Measurements from ENCODE around the gene CD36. TPM values are rescaled to one million over a fixed set of nuclear protein-coding genes. Genes with fewer than 3 reads are reported as not detected.
"Not testable (repeated sequence)": the region's sequence is repeated elsewhere in the genome, so short reads cannot be mapped to it uniquely, and the experiment has no call there.

The CD36 gene
- total RNA-seq, 2 experiments from 2014 or later: not detected

GRCh38 chr7:80648031-80648600 lies 9.7 kb downstream of the CD36 start:
- CTCF ChIA-PET: no interaction called here
- POLR2A ChIA-PET: no interaction called here

DNA sequence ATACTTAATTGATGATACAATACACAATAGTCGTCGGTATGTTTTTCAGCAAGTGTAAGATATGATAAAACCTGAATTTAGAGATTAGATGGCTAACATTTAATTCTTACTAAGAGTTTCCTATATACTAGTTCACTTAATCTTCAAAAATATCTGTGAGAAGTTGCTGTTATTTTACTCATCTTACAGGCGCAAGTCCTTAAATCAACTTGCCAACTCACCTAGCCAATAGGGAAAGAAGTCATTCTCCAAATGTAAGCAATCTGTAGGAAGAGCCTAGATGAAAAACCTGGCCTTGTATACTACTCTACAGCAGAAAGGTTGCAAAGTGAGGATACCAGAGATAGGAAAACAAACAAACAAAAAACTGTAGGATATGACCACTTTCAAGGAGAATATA lies 10.6 kb downstream of the CD36 start:
- ChIA-PET CTCF (no interaction called here), POLR2A (no interaction called here)

DNA sequence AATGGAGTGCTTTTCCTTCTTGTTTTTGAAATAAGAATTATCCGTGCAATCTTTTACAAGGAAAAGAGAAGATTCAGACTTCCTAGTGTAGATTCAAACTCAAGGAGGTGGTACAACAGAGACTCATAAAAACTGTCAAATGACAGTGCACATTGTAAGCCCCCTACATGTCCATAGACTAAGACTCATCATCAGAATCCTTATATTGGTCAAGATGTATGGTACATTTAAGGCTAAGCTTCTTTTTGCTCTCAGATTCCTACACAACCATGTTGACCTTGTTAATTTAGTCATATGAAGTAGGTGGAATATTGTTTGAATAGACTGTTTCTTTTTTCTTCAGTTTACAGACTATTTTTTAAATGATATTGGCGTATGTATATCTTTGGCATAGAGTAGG lies 11.6 kb downstream of the CD36 start:
- ChIA-PET POLR2A (no interaction called here), CTCF (no interaction called here)

DNA sequence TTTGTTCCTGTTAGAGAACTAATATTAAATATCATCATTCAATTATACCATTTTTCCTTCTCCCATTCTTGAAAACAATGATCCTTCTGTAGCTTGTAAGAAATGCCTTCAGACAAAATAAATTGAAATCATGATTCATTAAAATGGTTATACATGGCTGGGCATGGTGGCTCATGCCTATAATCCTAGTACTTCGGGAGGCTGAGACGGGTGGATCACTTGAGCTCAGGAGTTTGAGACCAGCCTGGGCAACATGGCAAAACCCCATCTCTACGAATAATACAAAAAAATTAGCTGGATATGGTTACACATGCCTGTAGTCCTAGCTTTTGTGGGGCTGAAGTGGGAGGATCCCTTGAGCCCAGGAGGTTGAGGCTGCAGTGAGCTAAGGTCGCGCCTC lies 13.0 kb downstream of the CD36 start:
- ChIA-PET CTCF (no interaction called here), POLR2A (no interaction called here)

DNA sequence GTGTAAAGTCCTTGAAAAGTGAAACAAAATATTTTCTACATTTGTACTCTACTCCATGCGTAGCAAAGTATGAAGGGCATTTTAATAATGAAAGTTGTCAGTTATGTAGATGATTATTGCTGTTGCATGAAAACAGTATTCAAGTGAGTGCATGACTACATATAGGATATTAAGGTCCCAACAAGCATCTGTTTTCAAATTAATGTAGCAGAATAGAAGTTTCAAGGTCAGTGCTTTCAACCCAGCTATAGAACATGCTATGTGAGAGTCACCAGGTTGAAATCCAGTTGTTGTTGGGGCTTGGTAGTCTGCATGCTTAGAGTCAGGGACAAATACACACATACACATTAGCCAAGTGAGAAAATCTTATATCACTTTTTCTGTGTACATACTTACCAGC lies 14.8 kb downstream of the CD36 start:
- ChIA-PET POLR2A (no interaction called here), CTCF (no interaction called here)

DNA sequence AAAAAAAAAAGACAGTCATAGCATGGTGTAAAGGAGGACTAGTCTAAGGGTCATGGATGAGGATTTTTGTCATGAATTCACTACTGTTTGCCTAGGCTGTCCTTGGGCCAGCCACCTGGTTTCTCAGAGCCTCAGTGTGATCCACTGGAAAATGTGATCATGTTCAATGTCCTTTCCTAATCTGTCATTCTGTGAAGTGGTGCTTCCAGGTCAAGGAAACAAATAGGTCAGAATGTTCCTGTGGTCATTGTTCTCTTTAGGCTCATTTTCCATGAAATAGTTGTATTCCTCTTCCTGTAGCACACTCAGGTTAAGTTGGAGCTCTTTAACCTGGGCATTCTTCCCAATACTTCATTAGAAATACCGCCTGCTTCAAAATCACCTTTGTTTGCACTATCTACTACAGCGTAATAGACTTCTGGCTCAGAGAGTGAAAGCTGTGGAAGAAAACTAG lies 16.5 kb downstream of the CD36 start:
- CTCF ChIA-PET: no interaction called here
- POLR2A ChIA-PET: no interaction called here

GRCh38 chr7:80656029-80656428 lies 17.6 kb downstream of the CD36 start:
- CTCF ChIA-PET: no interaction called here

GRCh38 chr7:80659120-80660055 lies 20.9 kb downstream of the CD36 start:
- CTCF ChIA-PET: no interaction called here

More at GRCh38 chr7:80656029-80656428, 17.6 kb downstream of the CD36 start:
- POLR2A ChIA-PET: no interaction called here

DNA sequence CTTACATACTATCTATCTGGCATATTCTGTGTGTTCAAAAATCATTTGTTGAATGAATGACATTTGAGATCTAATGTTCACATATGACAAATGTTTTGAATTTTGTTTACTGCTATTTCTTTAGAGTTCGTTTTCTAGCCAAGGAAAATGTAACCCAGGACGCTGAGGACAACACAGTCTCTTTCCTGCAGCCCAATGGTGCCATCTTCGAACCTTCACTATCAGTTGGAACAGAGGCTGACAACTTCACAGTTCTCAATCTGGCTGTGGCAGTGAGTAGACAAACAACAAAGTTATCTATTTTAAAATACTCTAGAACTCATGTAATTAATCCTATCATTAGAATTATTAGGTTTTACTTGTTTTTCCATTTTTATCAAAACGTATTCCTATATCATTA lies 22.5 kb downstream of the CD36 start:
- ChIA-PET POLR2A (no interaction called here), CTCF (no interaction called here)

More at GRCh38 chr7:80659120-80660055, 20.9 kb downstream of the CD36 start:
- POLR2A ChIA-PET: no interaction called here

- POLR2A ChIA-PET: interaction anchor here (0.7 kb wide), 1 partner anchor 454 kb away, joined by 3 read pairs; no protein-coding TSS in a partner anchor
- CTCF ChIA-PET: no interaction called here
Measured at GRCh38 chr7:80661729-80662128, 23.3 kb downstream of the CD36 start.

DNA sequence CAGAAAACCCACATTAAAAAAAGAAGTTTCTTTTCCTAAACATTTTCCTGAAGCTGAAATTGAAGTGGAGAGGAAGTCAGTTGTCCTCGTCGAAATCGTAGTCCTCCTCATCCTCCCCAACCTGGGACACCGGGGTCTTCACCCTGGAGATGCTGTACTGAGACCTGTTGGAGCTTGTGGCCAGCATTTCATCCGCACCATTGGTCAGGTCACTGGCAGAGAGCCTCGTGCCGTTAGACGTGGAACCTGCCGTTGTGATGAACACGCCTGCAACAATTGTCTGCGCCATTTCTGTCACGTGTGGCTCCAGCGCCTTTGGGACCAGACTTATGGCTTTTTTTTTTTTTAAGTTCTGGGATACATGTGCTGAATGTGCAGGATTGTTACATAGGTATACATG lies 23.8 kb downstream of the CD36 start:
- POLR2A ChIA-PET: interaction anchor here (0.7 kb wide), 1 partner anchor 454 kb away, joined by 3 read pairs; no protein-coding TSS in a partner anchor
- CTCF ChIA-PET: interaction anchor here (0.7 kb wide), 1 partner anchor 12 kb away, joined by 3 read pairs; no protein-coding TSS in a partner anchor

DNA sequence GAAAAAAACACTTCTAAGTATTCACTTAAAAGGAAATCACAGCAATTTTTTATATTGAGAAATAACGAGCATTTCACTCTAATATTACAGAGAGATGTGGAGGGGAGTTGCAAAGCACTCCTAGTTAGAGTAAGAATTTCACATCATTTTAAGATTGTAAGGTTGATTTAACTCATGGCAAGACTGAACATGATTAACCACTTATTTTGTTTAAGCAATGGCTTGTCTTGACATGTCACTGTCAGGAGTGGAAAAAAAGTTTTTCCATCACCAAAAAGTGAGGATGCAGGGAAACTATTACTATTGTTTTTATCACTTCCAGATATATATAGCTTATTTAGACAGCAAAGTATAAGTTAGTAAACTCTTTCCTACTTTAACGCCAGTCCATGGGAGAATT lies 27.1 kb downstream of the CD36 start:
- ChIA-PET POLR2A (no interaction called here), CTCF (no interaction called here)

GRCh38 chr7:80666376-80666775 lies 27.9 kb downstream of the CD36 start:
- ChIA-PET POLR2A (no interaction called here), CTCF (no interaction called here)

DNA sequence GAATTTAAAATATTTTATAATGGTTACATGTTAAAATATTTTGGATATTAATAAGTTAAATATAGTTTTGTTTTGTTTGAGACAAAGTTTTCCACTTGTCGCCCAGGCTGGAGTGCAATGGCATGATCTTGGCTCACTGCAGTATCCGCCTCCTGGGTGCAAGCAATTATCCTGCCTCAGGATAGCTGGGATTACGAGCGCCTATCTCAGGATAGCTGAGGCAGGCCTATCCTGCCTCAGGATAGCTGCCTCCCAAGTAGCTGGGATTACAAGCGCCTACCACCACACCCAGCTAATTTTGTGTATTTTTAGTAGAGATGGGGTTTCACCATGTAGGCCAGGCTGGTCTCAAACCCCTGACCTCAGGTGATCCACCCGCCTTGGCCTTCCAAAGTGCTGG lies 30.9 kb downstream of the CD36 start:
- CTCF ChIA-PET, POLR2A ChIA-PET: not testable (repeated sequence)

- ChIA-PET POLR2A (no interaction called here), CTCF (no interaction called here)
Measured at GRCh38 chr7:80671744-80672143, 33.3 kb downstream of the CD36 start.

DNA sequence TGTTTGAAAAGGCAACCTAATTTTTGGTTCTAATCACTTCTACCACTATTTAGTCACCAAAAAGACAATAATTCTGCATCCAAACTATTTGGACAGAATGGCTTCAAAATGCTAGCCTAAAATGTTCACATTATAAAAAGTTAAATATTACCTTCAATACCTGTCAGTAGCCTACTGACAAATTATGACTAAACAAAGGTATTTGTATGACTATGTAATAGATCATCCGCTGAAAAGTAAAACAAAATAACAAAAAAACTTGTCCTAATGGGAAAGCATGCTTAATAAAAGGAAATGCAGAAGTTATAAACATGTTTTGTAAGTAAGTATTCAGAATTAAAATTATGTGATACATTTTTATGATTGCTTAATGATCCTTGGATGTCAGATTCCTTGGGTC lies 36.6 kb downstream of the CD36 start:
- CTCF ChIA-PET: no interaction called here

GRCh38 chr7:80676404-80676803 lies 38.0 kb downstream of the CD36 start:
- CTCF ChIA-PET: no interaction called here
- POLR2A ChIA-PET: no interaction called here

More for the DNA sequence above, 36.6 kb downstream of the CD36 start:
- POLR2A ChIA-PET: no interaction called here

- ChIA-PET CTCF (no interaction called here), POLR2A (no interaction called here)
Measured at GRCh38 chr7:80677629-80678028, 39.2 kb downstream of the CD36 start.

DNA sequence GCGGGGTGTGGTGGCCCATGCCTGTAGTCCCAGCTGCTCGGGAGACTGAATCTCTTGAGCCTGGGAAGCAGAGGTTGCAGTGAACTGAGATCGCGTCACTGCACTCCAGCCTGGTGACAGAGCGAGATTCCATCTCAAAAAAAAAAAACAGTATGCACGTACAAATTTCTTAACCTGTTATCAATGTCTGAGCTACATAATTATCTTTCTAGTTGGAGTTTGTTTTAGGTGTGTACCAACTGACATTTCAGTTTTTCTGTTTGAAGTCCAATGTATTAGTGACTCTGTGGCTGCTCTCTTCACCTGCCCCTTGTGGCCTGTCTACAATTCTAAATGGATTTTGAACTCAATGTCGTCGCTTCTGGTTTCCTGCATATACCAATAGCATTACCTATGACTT lies 40.3 kb downstream of the CD36 start:
- POLR2A ChIA-PET: no interaction called here
- CTCF ChIA-PET: no interaction called here

DNA sequence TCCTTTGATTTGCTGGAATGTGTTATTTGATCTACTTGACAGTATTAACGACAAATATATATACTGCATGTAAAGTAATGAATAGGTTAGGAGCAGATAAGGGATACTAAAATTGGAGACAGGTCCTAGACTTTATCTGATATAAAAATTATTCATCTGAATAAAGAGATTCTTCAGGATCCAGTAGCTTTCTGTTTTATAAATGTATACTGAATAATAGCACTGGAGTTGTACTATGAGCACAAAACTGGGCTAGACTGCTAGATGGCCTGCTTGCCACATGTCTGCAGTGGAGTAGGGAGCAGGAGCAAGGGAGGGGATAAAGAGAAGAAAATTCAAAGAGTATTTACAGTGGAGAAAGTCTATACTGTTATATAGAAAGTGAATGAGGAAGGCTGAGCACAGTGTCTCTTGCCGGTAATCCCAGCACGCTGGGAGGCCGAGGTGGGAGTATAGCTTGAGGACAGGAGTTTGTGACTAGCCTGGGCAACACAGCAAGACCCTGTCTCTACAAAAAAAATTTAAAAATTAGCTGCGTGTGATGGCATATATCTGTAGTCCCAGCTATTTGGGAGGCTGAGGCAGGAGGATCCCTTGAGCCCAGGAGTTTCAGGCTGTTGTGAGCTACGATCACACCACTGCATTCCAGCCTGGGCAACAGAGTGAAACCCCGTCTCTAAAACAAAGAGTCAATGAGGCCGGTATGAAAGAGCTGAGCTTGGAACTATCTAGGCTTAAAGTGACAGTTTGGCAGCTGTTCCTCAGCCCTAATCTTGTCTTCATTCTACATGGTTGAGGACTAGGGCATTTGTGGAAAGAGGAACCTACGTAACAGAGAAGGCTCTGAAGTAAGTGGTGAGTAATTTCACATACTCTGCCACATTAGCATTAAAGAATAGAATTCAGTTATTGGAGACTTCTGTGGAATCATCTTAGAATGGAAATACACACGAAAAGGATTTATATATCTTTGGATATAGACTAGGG lies 41.8 kb downstream of the CD36 start:
- ChIA-PET POLR2A (no interaction called here), CTCF (no interaction called here)
